Subcutaneous adipose tissue (tissue), 4 donors: ENCODE measurements around the gene CACUL1. TPM values are rescaled to one million over a fixed set of nuclear protein-coding genes. Genes with fewer than 3 reads are reported as not detected.

Experiments used
- total RNA-seq, 4 donors: library from RNA; depleted of rRNA; stranded (reverse); fragments of >200 nt; gene quantifications; one replicate each; pipeline ENCODE4 v1.1.0, GENCODE V29; 2016
- TF ChIP-seq, protein P1 (sequence below): fragments of 450-650 bp; IDR thresholded peaks from one replicate; pipeline ENCODE4 v1.5.1; 2016; ENCODE audit warnings: low read depth, mild to moderate bottlenecking, control low read depth, antibody characterized with exemption, moderate library complexity

Gene CACUL1
- total RNA-seq, 4 donors from 2014 or later, result 37.9 to 51.5 (median 43.8) TPM

DNA sequence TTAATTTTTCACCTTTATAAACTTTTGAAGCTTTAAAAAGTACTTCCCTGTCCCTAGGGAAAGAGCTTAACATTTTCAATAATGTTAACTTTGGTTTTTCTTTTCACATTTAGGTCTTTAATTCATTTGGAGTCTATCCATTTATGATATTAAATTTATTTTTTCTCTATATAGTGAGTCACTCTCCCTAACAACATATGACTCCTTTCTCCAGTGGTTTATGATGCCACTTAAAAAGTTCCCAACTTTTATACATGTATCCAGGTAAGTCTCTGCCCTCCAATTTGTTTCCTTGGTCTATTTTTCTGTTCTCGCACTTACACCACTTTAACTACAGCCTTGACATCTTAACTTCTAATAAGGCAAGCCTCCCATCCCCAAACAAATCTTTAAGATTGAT is 3.5 kb downstream of the CACUL1 start:
- TF ChIP-seq, protein P1, sequence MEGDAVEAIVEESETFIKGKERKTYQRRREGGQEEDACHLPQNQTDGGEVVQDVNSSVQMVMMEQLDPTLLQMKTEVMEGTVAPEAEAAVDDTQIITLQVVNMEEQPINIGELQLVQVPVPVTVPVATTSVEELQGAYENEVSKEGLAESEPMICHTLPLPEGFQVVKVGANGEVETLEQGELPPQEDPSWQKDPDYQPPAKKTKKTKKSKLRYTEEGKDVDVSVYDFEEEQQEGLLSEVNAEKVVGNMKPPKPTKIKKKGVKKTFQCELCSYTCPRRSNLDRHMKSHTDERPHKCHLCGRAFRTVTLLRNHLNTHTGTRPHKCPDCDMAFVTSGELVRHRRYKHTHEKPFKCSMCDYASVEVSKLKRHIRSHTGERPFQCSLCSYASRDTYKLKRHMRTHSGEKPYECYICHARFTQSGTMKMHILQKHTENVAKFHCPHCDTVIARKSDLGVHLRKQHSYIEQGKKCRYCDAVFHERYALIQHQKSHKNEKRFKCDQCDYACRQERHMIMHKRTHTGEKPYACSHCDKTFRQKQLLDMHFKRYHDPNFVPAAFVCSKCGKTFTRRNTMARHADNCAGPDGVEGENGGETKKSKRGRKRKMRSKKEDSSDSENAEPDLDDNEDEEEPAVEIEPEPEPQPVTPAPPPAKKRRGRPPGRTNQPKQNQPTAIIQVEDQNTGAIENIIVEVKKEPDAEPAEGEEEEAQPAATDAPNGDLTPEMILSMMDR, result no peak

DNA sequence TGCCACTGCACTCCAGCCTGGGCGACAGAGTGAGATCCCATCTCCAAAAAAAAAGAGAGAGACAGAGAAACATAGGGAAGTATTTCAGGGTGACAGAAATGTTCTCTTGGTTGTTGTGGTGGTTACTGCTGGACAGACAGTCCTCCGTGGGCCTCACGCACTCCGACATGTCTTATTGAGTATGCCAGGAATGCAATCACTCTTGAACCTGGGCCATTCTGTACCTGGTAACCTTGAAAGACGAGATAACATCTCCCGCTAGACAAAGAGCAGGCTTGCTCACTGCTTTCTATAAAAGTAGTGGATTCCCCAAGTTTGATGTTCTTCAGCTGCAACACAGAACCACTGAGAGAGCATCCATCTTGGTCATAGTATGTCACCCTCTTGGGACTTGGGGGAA is 6.7 kb downstream of the CACUL1 start:
- TF ChIP-seq, protein P1, result no peak

DNA sequence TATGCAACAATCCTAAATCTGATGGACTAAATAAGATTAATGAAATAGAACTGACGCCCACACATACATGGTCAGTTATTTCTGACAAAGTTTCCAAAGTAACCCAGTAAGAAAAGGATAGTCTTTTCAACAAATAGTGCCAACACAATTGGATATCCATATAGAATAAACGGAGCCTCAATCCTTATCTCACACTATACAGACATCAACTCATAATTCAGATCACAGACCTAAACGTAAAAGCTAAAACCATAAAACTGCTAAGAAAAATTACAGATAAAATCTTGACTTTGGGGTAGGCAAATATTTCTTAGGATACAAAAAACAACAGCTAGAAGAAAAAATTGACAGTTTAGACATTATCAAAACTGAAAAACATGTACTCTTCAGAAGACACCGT is 8.5 kb downstream of the CACUL1 start:
- TF ChIP-seq, protein P1, result no peak

DNA sequence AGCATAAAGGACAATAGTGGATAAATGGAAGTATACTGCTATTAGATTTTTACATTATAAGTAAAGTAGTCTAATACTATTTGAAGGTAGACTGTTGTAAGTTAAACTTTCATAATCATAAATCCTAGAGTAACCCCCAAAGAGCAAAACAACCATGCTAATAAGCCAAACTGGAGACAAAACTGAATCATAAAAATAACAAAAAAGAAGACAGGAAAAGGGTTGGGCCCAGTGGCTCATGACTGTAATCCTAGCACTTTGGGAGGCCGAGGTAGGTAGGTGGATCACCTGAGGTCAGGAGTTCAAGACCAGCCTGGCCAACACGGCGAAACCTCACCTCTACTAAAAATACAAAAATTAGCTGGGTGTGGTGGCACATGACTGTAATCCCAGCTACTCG is 9.7 kb downstream of the CACUL1 start:
- TF ChIP-seq, protein P1, result no peak

DNA sequence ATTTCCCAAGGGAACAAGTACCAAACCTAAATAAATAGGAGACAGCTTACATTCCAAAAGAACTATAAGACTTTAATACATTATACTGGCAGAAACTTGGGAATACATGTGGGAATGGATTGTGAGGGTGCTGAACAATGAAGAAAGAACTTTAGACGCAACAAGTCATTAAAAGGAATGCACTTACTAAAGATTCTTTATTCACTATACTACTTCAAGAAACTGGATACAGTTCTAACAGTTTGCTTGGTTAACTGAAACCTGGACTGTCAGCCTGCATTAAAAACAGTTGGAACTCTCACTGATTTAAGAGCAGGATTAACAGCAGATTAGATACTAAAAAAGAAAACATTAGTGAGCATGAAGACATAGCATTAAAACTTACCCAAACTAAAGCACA is 12.0 kb downstream of the CACUL1 start:
- TF ChIP-seq, protein P1, result no peak

DNA sequence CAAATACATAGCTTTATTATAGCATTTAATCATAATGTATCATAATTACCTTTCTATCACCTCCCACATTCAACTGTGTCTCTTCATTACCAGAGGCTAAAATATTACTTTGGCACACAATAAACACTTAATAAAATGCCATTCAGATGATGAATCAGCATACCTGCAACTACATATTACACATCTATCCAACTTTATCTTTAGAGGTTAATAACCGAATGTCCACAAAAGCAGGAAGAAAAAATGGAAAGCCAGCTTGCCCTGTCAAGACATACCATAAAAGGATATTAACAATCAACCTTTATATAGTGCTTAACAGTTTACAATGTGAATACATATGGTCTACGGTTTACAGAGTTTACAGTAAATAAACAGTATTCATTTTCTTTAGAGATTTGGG is 12.7 kb downstream of the CACUL1 start:
- TF ChIP-seq, protein P1, result no peak

DNA sequence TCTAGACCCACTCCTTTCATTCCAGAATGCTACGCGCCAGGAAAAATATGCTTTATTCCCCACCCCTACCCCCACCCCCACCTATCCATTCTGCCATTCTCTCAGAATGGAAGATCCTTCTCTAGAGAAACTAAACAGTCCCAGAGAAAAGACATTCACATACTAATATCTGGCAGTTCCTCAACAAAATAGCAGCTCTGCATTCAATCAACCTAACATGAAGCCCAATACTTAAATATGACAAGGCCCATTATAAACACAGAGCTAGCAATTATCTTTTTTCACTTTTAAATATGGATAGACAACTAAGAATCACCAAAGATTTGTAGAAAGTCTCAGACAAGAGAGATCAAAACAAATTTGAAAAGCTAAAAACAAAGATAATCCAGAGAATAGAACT is 16.4 kb downstream of the CACUL1 start:
- TF ChIP-seq, protein P1, result no peak
